Measurements from ENCODE around the gene CARMIL1.

DNA sequence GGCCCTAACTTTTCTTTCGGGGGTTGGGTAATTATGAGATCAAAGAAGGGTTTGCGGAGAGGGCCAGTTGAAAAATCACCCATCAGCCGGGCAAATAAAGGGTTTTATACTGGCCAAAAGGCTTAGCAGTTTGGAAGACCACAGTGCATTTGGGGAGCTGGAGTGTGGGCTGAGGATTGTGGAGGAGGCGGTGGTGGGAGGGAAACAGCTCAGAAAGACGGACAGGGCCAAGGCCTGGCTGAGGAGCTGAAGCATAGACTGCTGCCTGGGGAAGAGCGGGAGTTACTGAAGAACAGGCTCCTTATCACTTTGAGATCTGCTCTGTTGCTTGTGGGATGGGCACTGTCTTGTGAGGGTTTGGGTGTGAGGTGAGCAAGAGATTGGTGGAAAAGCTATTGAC lies 144.2 kb downstream of the CARMIL1 start:
- TF ChIP-seq, protein P1, sequence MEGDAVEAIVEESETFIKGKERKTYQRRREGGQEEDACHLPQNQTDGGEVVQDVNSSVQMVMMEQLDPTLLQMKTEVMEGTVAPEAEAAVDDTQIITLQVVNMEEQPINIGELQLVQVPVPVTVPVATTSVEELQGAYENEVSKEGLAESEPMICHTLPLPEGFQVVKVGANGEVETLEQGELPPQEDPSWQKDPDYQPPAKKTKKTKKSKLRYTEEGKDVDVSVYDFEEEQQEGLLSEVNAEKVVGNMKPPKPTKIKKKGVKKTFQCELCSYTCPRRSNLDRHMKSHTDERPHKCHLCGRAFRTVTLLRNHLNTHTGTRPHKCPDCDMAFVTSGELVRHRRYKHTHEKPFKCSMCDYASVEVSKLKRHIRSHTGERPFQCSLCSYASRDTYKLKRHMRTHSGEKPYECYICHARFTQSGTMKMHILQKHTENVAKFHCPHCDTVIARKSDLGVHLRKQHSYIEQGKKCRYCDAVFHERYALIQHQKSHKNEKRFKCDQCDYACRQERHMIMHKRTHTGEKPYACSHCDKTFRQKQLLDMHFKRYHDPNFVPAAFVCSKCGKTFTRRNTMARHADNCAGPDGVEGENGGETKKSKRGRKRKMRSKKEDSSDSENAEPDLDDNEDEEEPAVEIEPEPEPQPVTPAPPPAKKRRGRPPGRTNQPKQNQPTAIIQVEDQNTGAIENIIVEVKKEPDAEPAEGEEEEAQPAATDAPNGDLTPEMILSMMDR (IDR thresholded peaks at IDR 0.05) = no peak
- no peak for TF ChIP-seq POLR2A (IDR thresholded peaks at IDR 0.05)
